Measurements from ENCODE around the gene DLGAP5.
A peak's percentile ranks its signal among the peaks of the same experiment; 100 is the strongest.

Gene DLGAP5

DNA sequence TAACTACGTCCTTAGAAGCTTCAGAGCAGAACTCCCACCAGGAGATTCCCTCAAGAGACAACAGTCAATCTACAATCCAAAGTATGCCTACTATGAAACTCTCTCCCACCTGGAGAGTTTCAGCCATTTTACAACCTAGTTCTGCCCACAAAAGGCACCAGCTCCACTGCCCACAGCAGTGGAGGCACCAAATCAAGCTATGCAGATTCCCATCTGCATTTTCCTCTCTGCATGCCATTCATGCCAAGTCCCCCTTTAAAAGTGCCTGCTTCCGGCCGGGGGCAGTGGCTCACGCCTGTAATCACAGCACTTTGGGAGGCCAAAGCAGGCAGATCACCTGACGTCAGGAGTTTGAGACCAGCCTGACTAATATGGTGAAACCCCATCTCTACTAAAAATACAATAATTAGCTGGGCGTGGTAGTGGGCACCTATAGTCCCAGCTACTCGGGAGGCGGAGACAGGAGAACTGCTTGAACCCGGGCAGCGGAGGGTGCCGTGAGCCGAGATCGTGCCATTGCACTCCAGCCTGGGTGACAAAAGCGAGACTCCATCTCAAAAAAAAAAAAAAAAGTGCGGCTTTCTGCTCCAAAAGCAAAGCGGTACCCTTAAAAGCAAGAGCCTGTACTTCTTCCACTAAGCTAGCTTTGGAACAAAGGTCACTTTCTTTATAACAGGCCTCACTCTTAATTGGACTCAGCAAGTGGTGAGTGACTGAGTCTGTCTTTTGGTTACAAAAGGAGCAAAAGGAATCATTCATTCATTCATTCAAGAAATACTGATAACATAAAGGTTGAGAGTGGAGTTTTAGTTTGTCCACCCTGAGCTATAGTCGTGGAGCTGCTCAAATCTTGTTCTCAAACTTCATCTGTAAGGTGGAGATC, 10.1 kb upstream of the DLGAP5 start:
- TF ChIP-seq YY1 (IDR thresholded peaks at IDR 0.05; ENCODE audit: insufficient read depth, insufficient read length) (no peak), SUZ12 (IDR thresholded peaks at IDR 0.05; ENCODE audit: extremely low read depth, insufficient read depth, insufficient read length) (no peak)
- no peaks in the 10 kb centered on the region for H3K4me1 ChIP-seq (ENCODE audit: insufficient read depth, insufficient read length)
- H3K9ac ChIP-seq (ENCODE audit: insufficient read length, low read depth), result no peak overlapping the region
- H3K36me3 ChIP-seq (ENCODE audit: insufficient read depth, insufficient read length, low read length), result no peaks in the 10 kb centered on the region
- no peaks in the 10 kb centered on the region for H3K9me3 ChIP-seq (ENCODE audit: insufficient read depth, low read length)
- no peak for DNase-seq (ENCODE audit: low read depth, low spot score)
- H3K27me3 ChIP-seq (ENCODE audit: insufficient read depth, insufficient read length), result no peaks in the 10 kb centered on the region
- no peak overlapping the region for H3K4me3 ChIP-seq (ENCODE audit: insufficient read length, low read depth)

DNA sequence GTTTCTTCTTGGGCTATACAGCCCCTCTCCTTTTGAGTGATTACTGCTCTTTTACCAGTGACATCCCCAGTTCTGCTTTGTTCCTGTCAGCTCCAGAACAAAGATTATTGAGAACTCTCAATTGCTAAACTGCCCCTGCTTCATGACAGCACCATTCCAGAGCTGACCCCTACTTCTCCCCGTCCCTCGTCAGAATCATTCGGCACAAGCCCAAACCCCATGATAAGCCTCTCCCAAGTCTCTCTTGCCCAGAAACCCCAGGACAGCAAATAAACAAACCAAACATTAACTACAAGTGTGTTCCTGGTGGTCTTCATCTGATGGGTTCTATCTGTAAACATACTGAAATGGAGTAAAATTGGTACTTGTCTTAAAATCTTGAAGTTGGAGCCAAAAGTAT, 9.3 kb upstream of the DLGAP5 start:
- Histone ChIP-seq H3K9ac (ENCODE audit: insufficient read length, low read depth) (no peak overlapping the region), H3K36me3 (ENCODE audit: insufficient read depth, insufficient read length, low read length) (no peaks in the 10 kb centered on the region), H3K9me3 (ENCODE audit: insufficient read depth, low read length) (no peaks in the 10 kb centered on the region), H3K27me3 (ENCODE audit: insufficient read depth, insufficient read length) (no peaks in the 10 kb centered on the region), H3K4me3 (ENCODE audit: insufficient read length, low read depth) (no peak overlapping the region), H3K4me1 (ENCODE audit: insufficient read depth, insufficient read length) (no peaks in the 10 kb centered on the region)
- no peak for DNase-seq (ENCODE audit: low read depth, low spot score)
- no peak for TF ChIP-seq ZNF274 (IDR thresholded peaks at IDR 0.05; ENCODE audit: low read depth, low read length)
- no peak for TF ChIP-seq YY1 (IDR thresholded peaks at IDR 0.05; ENCODE audit: insufficient read depth, insufficient read length)
- TF ChIP-seq SUZ12 (IDR thresholded peaks at IDR 0.05; ENCODE audit: extremely low read depth, insufficient read depth, insufficient read length), result no peak

DNA sequence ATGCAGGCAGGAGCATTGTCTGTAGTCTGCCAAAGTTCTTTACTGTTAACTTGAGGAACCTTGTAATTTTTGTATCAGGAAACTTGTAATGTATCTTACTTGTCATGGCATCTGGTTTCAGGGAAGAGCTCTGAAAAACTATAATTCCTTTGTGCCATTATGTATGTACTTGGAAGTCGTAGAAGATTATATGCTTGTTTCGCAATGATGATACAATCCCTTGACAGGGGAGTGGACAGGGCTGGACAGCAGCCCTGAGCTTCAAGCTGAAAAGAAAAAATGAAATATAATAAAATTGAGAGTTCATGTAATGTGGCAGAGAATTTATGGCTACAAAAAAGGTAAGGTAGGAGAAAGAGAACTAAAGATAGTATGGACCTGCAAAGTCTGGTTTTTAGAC, 7.4 kb upstream of the DLGAP5 start:
- TF ChIP-seq ZNF274 (IDR thresholded peaks at IDR 0.05; ENCODE audit: low read depth, low read length) (no peak), YY1 (IDR thresholded peaks at IDR 0.05; ENCODE audit: insufficient read depth, insufficient read length) (no peak), SUZ12 (IDR thresholded peaks at IDR 0.05; ENCODE audit: extremely low read depth, insufficient read depth, insufficient read length) (no peak)
- no peaks in the 10 kb centered on the region for H3K36me3 ChIP-seq (ENCODE audit: insufficient read depth, insufficient read length, low read length)
- no peaks in the 10 kb centered on the region for H3K4me1 ChIP-seq (ENCODE audit: insufficient read depth, insufficient read length)
- no peak for DNase-seq (ENCODE audit: low read depth, low spot score)
- H3K9ac ChIP-seq (ENCODE audit: insufficient read length, low read depth), result no peak overlapping the region
- H3K4me3 ChIP-seq (ENCODE audit: insufficient read length, low read depth), result no peak overlapping the region
- H3K27me3 ChIP-seq (ENCODE audit: insufficient read depth, insufficient read length), result no peaks in the 10 kb centered on the region
- H3K9me3 ChIP-seq (ENCODE audit: insufficient read depth, low read length), result no peaks in the 10 kb centered on the region

DNA sequence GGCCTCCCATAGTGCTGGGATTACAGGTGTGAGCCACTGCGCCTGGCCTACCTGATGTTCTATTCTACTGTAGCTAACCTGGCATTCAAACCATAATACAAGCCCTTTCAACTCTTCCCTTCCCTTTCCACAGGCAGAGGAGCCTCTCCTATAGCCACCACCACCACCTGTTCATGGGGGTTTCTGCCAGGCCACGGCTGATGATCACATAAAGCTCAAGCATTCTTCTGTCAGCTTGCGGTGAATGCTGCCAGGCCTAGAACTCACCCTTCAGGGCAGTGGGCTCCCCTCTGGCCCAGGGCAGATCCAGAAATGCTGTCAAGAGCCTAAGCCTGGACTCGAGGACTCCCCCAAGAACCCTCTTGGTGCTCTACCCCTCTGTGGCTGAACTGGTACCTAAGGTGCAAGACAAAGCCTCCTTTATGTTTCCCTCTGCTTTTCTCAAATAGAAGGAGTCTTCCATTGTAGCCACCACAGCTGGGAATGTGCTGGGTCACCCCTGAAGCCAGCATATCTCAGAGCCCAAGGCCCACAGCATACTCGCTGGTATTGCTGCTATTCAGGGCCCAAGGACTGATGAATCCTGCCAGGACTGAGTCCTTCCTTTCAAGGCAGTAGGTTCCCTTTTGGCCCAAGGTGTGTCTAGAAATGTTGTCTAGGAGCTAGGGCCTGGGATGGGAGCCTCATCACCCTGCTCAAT, 3.4 kb upstream of the DLGAP5 start:
- H3K4me3 ChIP-seq (ENCODE audit: insufficient read length, low read depth), result no peak overlapping the region
- no peaks in the 10 kb centered on the region for H3K9me3 ChIP-seq (ENCODE audit: insufficient read depth, low read length)
- TF ChIP-seq YY1 (IDR thresholded peaks at IDR 0.05; ENCODE audit: insufficient read depth, insufficient read length) (no peak), ZNF274 (IDR thresholded peaks at IDR 0.05; ENCODE audit: low read depth, low read length) (no peak), SUZ12 (IDR thresholded peaks at IDR 0.05; ENCODE audit: extremely low read depth, insufficient read depth, insufficient read length) (no peak)
- no peak overlapping the region for H3K9ac ChIP-seq (ENCODE audit: insufficient read length, low read depth)
- no peaks in the 10 kb centered on the region for H3K4me1 ChIP-seq (ENCODE audit: insufficient read depth, insufficient read length)
- no peaks in the 10 kb centered on the region for H3K27me3 ChIP-seq (ENCODE audit: insufficient read depth, insufficient read length)
- DNase-seq (ENCODE audit: low read depth, low spot score), result no peak
- no peaks in the 10 kb centered on the region for H3K36me3 ChIP-seq (ENCODE audit: insufficient read depth, insufficient read length, low read length)

DNA sequence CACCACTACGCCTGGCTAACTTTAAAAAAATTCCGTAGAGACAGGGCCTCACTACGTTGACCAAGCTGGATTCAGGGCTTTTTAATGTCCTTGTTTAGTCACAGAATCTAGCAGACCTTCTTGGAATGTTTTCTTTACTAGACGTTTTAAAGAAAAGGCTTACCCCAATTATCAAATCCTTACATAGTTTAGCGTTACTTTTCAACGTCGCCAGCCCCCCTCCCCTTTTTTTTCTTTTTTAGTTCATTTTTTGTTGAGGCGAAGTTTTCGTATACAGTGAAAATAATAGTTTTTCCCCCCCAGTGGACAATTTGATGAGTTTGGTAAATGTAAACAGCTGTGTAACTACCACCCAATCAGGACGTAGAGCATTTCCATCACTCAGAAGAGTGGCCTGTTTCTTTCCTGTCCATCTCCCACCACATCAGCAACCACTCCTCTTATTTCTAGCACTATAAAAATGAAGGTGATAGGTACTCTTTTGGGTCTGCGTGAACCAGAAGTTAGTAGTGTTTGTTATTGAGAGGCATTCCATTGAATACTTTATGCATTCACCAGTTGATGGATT, 753 bp upstream of the DLGAP5 start:
- H3K4me3 ChIP-seq (ENCODE audit: insufficient read length, low read depth), result peak overlapping the region; percentile 92
- TF ChIP-seq SUZ12 (IDR thresholded peaks at IDR 0.05; ENCODE audit: extremely low read depth, insufficient read depth, insufficient read length) (no peak), YY1 (IDR thresholded peaks at IDR 0.05; ENCODE audit: insufficient read depth, insufficient read length) (no peak), ZNF274 (IDR thresholded peaks at IDR 0.05; ENCODE audit: low read depth, low read length) (no peak)
- H3K9me3 ChIP-seq (ENCODE audit: insufficient read depth, low read length), result no peaks in the 10 kb centered on the region
- H3K36me3 ChIP-seq (ENCODE audit: insufficient read depth, insufficient read length, low read length), result peaks cover 13% of the 10 kb centered on the region
- no peak for DNase-seq (ENCODE audit: low read depth, low spot score)
- no peaks in the 10 kb centered on the region for H3K4me1 ChIP-seq (ENCODE audit: insufficient read depth, insufficient read length)
- no peaks in the 10 kb centered on the region for H3K27me3 ChIP-seq (ENCODE audit: insufficient read depth, insufficient read length)
- peak overlapping the region; percentile 64 for H3K9ac ChIP-seq (ENCODE audit: insufficient read length, low read depth)

DNA sequence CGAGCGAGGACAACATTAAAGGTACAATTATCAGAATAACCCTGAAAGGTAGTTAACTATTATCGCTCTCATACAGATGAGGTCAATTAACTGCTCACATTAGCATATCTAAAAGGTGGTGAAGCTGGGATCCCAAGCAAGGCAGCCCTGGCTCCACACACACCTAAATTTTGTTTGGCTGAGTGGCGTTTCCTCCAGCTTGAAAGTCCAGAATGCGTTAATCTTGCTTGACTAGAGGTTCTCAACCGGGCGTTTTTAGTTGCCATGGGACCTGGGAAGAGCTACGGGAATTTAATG, 531 bp downstream of the DLGAP5 start:
- no peaks in the 10 kb centered on the region for H3K27me3 ChIP-seq (ENCODE audit: insufficient read depth, insufficient read length)
- H3K36me3 ChIP-seq (ENCODE audit: insufficient read depth, insufficient read length, low read length), result peaks cover 20% of the 10 kb centered on the region
- H3K9ac ChIP-seq (ENCODE audit: insufficient read length, low read depth), result peak overlapping the region; percentile 82
- TF ChIP-seq ZNF274 (IDR thresholded peaks at IDR 0.05; ENCODE audit: low read depth, low read length), result no peak
- no peak for TF ChIP-seq YY1 (IDR thresholded peaks at IDR 0.05; ENCODE audit: insufficient read depth, insufficient read length)
- TF ChIP-seq SUZ12 (IDR thresholded peaks at IDR 0.05; ENCODE audit: extremely low read depth, insufficient read depth, insufficient read length), result no peak
- no peak for DNase-seq (ENCODE audit: low read depth, low spot score)
- no peaks in the 10 kb centered on the region for H3K9me3 ChIP-seq (ENCODE audit: insufficient read depth, low read length)
- H3K4me1 ChIP-seq (ENCODE audit: insufficient read depth, insufficient read length), result no peaks in the 10 kb centered on the region
- peak overlapping the region; percentile 92 for H3K4me3 ChIP-seq (ENCODE audit: insufficient read length, low read depth)

DNA sequence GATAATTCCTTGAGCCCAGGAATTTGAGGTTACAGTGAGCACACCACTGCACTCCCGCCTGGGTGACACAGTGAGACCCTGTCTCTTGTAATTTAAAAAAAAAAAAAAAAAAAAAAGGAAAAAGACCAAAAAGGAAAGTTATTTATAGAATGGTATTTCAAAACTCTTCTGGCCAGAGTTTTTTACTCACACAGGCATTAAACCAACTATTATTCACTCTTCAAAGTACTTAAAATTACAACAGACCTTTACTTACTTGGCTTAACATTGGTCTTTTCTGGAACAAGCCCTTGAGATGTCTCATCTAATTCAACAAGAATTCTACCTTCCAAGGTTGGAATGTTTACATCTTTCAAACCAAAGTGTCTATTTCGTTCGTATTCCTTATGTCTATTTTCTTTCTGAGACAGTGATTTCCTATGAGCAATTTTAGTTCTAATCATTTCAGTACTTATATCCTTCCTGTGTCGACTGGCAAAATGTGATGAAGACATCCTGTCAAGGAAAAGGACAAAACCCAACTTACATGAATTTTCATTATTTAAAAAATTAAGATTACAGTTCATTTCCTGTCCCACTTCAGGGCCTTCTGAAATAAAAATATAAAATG, 2.6 kb downstream of the DLGAP5 start:
- DNase-seq (ENCODE audit: low read depth, low spot score), result no peak
- Histone ChIP-seq H3K4me1 (ENCODE audit: insufficient read depth, insufficient read length) (no peaks in the 10 kb centered on the region), H3K4me3 (ENCODE audit: insufficient read length, low read depth) (no peak overlapping the region), H3K27me3 (ENCODE audit: insufficient read depth, insufficient read length) (no peaks in the 10 kb centered on the region), H3K9me3 (ENCODE audit: insufficient read depth, low read length) (no peaks in the 10 kb centered on the region), H3K9ac (ENCODE audit: insufficient read length, low read depth) (no peak overlapping the region), H3K36me3 (ENCODE audit: insufficient read depth, insufficient read length, low read length) (peaks cover 28% of the 10 kb centered on the region)
- TF ChIP-seq YY1 (IDR thresholded peaks at IDR 0.05; ENCODE audit: insufficient read depth, insufficient read length) (no peak), ZNF274 (IDR thresholded peaks at IDR 0.05; ENCODE audit: low read depth, low read length) (no peak)
